ENCODE results near the gene FEV. TPM values are rescaled to one million over a fixed set of nuclear protein-coding genes. Genes with fewer than 3 reads are reported as not detected.

The FEV gene
- total and polyA plus RNA-seq, 2 donors (not counting 1 experiment from before 2014, with no cell fraction given) = not detected

GRCh38 chr2:219022616-219023015 lies 37.6 kb upstream of the FEV start:
- Histone ChIP-seq H3K27ac (ENCODE audit: insufficient read depth, low read length) (no peak overlapping the region), H2AFZ (ENCODE audit: low read length) (no peak overlapping the region), H3K4me3 (replicated peaks in 1 of 4; ENCODE audit: control extremely low read depth in 1 of 4, insufficient read depth in 1 of 4, low read depth in 3 of 4, low read length in 4 of 4) (no peak overlapping the region), H3K9me3 (ENCODE audit: control insufficient read depth, insufficient read depth, low read depth, low read length) (no peaks in the 10 kb centered on the region), H3K4me1 (ENCODE audit: control insufficient read depth, extremely low read depth, insufficient read depth, low read length) (no peaks in the 10 kb centered on the region), H3K79me2 (ENCODE audit: control insufficient read depth, insufficient read depth, low read length) (no peaks in the 10 kb centered on the region), H3K36me3 (ENCODE audit: control insufficient read depth, insufficient read depth, low read length) (no peaks in the 10 kb centered on the region), H4K20me1 (ENCODE audit: control insufficient read depth, extremely low read depth, insufficient read depth, low read length) (no peaks in the 10 kb centered on the region), H3K9ac (ENCODE audit: insufficient read depth, low read length) (no peak overlapping the region), H3K27me3 (ENCODE audit: control insufficient read depth, insufficient read depth, low read length) (peaks cover 18% of the 10 kb centered on the region), H3K4me2 (ENCODE audit: extremely low read depth, insufficient read depth, low read length) (no peak overlapping the region)
- DNase-seq (ENCODE audit: low read depth in 2 of 2) = no peak
- no peak for TF ChIP-seq CTCF (conservative IDR thresholded peaks at IDR 0.05 in 1 of 2, IDR thresholded peaks at IDR 0.05 in 1 of 2; ENCODE audit: low read depth in 1 of 2, low read length in 2 of 2)
- TF ChIP-seq EZH2 (IDR thresholded peaks at IDR 0.05; ENCODE audit: low read length, missing control alignments) = no peak

- Histone ChIP-seq H3K4me1 (ENCODE audit: control insufficient read depth, extremely low read depth, insufficient read depth, low read length) (no peaks in the 10 kb centered on the region), H3K27ac (ENCODE audit: insufficient read depth, low read length) (no peak overlapping the region), H3K9me3 (ENCODE audit: control insufficient read depth, insufficient read depth, low read depth, low read length) (no peaks in the 10 kb centered on the region), H4K20me1 (ENCODE audit: control insufficient read depth, extremely low read depth, insufficient read depth, low read length) (no peaks in the 10 kb centered on the region), H2AFZ (ENCODE audit: low read length) (no peak overlapping the region), H3K4me2 (ENCODE audit: extremely low read depth, insufficient read depth, low read length) (no peak overlapping the region), H3K36me3 (ENCODE audit: control insufficient read depth, insufficient read depth, low read length) (no peaks in the 10 kb centered on the region), H3K9ac (ENCODE audit: insufficient read depth, low read length) (no peak overlapping the region), H3K27me3 (ENCODE audit: control insufficient read depth, insufficient read depth, low read length) (peaks cover 18% of the 10 kb centered on the region), H3K79me2 (ENCODE audit: control insufficient read depth, insufficient read depth, low read length) (no peaks in the 10 kb centered on the region), H3K4me3 (replicated peaks in 1 of 4; ENCODE audit: control extremely low read depth in 1 of 4, insufficient read depth in 1 of 4, low read depth in 3 of 4, low read length in 4 of 4) (no peak overlapping the region)
- TF ChIP-seq CTCF (conservative IDR thresholded peaks at IDR 0.05 in 1 of 2, IDR thresholded peaks at IDR 0.05 in 1 of 2; ENCODE audit: low read depth in 1 of 2, low read length in 2 of 2) = no peak
- no peak for TF ChIP-seq EZH2 (IDR thresholded peaks at IDR 0.05; ENCODE audit: low read length, missing control alignments)
- no peak for DNase-seq (ENCODE audit: low read depth in 2 of 2)
Observed at GRCh38 chr2:219022041-219022440, 37.1 kb upstream of the FEV start.

GRCh38 chr2:219021591-219021990 lies 36.6 kb upstream of the FEV start:
- DNase-seq (ENCODE audit: low read depth in 2 of 2) = no peak
- TF ChIP-seq EZH2 (IDR thresholded peaks at IDR 0.05; ENCODE audit: low read length, missing control alignments) = no peak
- no peak for TF ChIP-seq CTCF (conservative IDR thresholded peaks at IDR 0.05 in 1 of 2, IDR thresholded peaks at IDR 0.05 in 1 of 2; ENCODE audit: low read depth in 1 of 2, low read length in 2 of 2)
- H3K9ac ChIP-seq (ENCODE audit: insufficient read depth, low read length) = no peak overlapping the region
- no peaks in the 10 kb centered on the region for H4K20me1 ChIP-seq (ENCODE audit: control insufficient read depth, extremely low read depth, insufficient read depth, low read length)
- H3K36me3 ChIP-seq (ENCODE audit: control insufficient read depth, insufficient read depth, low read length) = no peaks in the 10 kb centered on the region
- no peaks in the 10 kb centered on the region for H3K4me1 ChIP-seq (ENCODE audit: control insufficient read depth, extremely low read depth, insufficient read depth, low read length)
- H3K27ac ChIP-seq (ENCODE audit: insufficient read depth, low read length) = no peak overlapping the region
- no peaks in the 10 kb centered on the region for H3K79me2 ChIP-seq (ENCODE audit: control insufficient read depth, insufficient read depth, low read length)
- no peak overlapping the region for H3K4me2 ChIP-seq (ENCODE audit: extremely low read depth, insufficient read depth, low read length)
- peaks cover 18% of the 10 kb centered on the region for H3K27me3 ChIP-seq (ENCODE audit: control insufficient read depth, insufficient read depth, low read length)
- no peak overlapping the region for H3K4me3 ChIP-seq (replicated peaks in 1 of 4; ENCODE audit: control extremely low read depth in 1 of 4, insufficient read depth in 1 of 4, low read depth in 3 of 4, low read length in 4 of 4)
- H3K9me3 ChIP-seq (ENCODE audit: control insufficient read depth, insufficient read depth, low read depth, low read length) = no peaks in the 10 kb centered on the region
- no peak overlapping the region for H2AFZ ChIP-seq (ENCODE audit: low read length)
